Parietal lobe (tissue), 2 donors: ENCODE measurements around the gene TREH. TPM values are rescaled to one million over a fixed set of nuclear protein-coding genes. Genes with fewer than 3 reads are reported as not detected.

Source experiments
- small RNA-seq: library from RNA; depleted of rRNA; stranded (forward); fragments of <200 nt; gene quantifications from one replicate; pipeline ENCODE3, GENCODE V24; 2014; ENCODE audit warnings: low replicate concordance
- total RNA-seq: library from RNA; depleted of rRNA; stranded (reverse); fragments of >200 nt; gene quantifications from one replicate; pipeline ENCODE4 v1.2.3, GENCODE V29; 2014

The TREH gene
- not detected for total RNA-seq

GRCh38 chr11:118679483-118679882, at the start of gene TREH:
TREH (minus strand) TSS chr11:118679650; CDS start chr11:118679627, 23 bp downstream.

GRCh38 chr11:118607401-118608359, 71.8 kb downstream of the TREH start, which contains the start of gene PHLDB1:
PHLDB1 (plus strand) TSS chr11:118607615; CDS start chr11:118613837, 6,222 bp downstream.

Small RNA genes lying within 50 kb of the gene (small RNA-seq; reads per million reads assigned to genes)
- not detected for gene RNU6-376P

Other genes starting within 250 kb of the TREH start
- 226 TPM for gene KMT2A, start 243.2 kb downstream of the TREH start, total RNA-seq
- 7.2 TPM for gene TTC36, start 152.2 kb downstream of the TREH start, total RNA-seq
- 83.3 TPM for gene TMEM25, start 148.5 kb downstream of the TREH start, total RNA-seq
- gene IFT46, start 113.7 kb downstream of the TREH start, total RNA-seq = 30.7 TPM
- 65.4 TPM for gene ARCN1, start 107.2 kb downstream of the TREH start, total RNA-seq
- 129 TPM for gene PHLDB1, start 72.0 kb downstream of the TREH start, total RNA-seq
- 278 TPM for gene DDX6, start 111.5 kb upstream of the TREH start, total RNA-seq
- not detected for gene CXCR5, start 204.2 kb upstream of the TREH start, total RNA-seq
- 20.7 TPM for gene BCL9L, start 246.3 kb upstream of the TREH start, total RNA-seq